ENCODE results near the gene SLC25A42.
"Not testable (repeated sequence)": the region's sequence is repeated elsewhere in the genome, so short reads cannot be mapped to it uniquely, and the experiment has no call there.

GRCh38 chr19:19102566-19102965 lies 38.8 kb downstream of the SLC25A42 start:
- TF ChIP-seq EZH2phosphoT487 (IDR thresholded peaks at IDR 0.05; ENCODE audit: insufficient read depth, low read depth); EZH2 (IDR thresholded peaks at IDR 0.05; ENCODE audit: insufficient read depth, poor library complexity, severe bottlenecking): not testable (repeated sequence)

All from GM23248 (cell line).